GM12878 (cell line): Measurements from ENCODE around the gene IL17RC.

Experiments used
- POLR2A ChIP-seq: IDR thresholded peaks from 2 replicates; pipeline ENCODE4 v1.6.1; 2011; ENCODE audit warnings: low read depth, mild to moderate bottlenecking, low read length
- TF ChIP-seq, protein P1 (sequence below), 3 experiments: IDR thresholded peaks in 2 of 3; conservative IDR thresholded peaks in 1 of 3; 2 replicates each; pipeline ENCODE4 v1.5.1; 2011; ENCODE audit warnings: low read depth in 3 of 3, low read length in 3 of 3, mild to moderate bottlenecking in 3 of 3, control low read depth in 2 of 3, moderate library complexity in 2 of 3, inconsistent platforms in 1 of 3, mixed read lengths in 1 of 3; ENCODE audit not compliant: control insufficient read depth in 2 of 3, insufficient read depth in 1 of 3; ENCODE audit errors: extremely low read depth in 1 of 3

- TF ChIP-seq, protein P1, sequence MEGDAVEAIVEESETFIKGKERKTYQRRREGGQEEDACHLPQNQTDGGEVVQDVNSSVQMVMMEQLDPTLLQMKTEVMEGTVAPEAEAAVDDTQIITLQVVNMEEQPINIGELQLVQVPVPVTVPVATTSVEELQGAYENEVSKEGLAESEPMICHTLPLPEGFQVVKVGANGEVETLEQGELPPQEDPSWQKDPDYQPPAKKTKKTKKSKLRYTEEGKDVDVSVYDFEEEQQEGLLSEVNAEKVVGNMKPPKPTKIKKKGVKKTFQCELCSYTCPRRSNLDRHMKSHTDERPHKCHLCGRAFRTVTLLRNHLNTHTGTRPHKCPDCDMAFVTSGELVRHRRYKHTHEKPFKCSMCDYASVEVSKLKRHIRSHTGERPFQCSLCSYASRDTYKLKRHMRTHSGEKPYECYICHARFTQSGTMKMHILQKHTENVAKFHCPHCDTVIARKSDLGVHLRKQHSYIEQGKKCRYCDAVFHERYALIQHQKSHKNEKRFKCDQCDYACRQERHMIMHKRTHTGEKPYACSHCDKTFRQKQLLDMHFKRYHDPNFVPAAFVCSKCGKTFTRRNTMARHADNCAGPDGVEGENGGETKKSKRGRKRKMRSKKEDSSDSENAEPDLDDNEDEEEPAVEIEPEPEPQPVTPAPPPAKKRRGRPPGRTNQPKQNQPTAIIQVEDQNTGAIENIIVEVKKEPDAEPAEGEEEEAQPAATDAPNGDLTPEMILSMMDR (IDR thresholded peaks at IDR 0.05 in 2 of 3, conservative IDR thresholded peaks at IDR 0.05 in 1 of 3; ENCODE audit: control insufficient read depth in 2 of 3, extremely low read depth in 1 of 3, insufficient read depth in 1 of 3, low read depth in 3 of 3, low read length in 3 of 3): no peak
- TF ChIP-seq POLR2A: peak; percentile 47
Observed at GRCh38 chr3:9940746-9941145, 23.8 kb downstream of the IL17RC start.
